Heart left ventricle (tissue), 13 donors: ENCODE data around the gene HELZ.

ENCODE experiments used
- POLR2A ChIP-seq, 2 donors: fragments of 450-650 bp; IDR thresholded peaks; one replicate each; pipeline ENCODE4 v1.6.1; 2017; ENCODE audit warnings: antibody characterized with exemption in 2 of 2, mild to moderate bottlenecking in 2 of 2, moderate library complexity in 2 of 2
- TF ChIP-seq, protein P1 (sequence below), 12 donors: fragments of 200-600 bp; sonication (generic) in 4 of 12; IDR thresholded peaks; one replicate each; pipeline versions ENCODE4 v1.5.0 to v1.8.0; 2018 to 2022; ENCODE audit warnings: antibody characterized with exemption in 12 of 12, mild to moderate bottlenecking in 5 of 12
- donor health status: ischemic (EF 13 %, LVEDD 7.1; RV severe dilation, severe dysfunction).
- donor health status: DM: no; HTN: yes; CAD: no.
- donor health status: DM: no; HTN: no; CAD: no.
- donor health status: ischemic (EF 25% LVEDD 6.9; RV normal size, moderate dysfunction).
- donor health status: ischemic (EF 25% LVEDD 5.7; RV mildly dilated, moderate dysfunction).
- donor health status: ischemic (EF 35%, LVEDD 5.7; RV mildly dilated, moderate dysfunction).
- donor health status: nonischemic (EF 11% LVEDD 7.7; RV severe dilation, severe dysfunction).
- donor health status: DM: yes; HTN: yes; CAD: no.
- donor health status: PGD.
- donor health status: ischemic (EF 29% LVEDD 5.4; RV normal size, mild dysfunction).
- donor health status: nonischemic (EF 23%, LVEDD 6.1; RV moderate dilation, normal function).

- TF ChIP-seq, protein P1, sequence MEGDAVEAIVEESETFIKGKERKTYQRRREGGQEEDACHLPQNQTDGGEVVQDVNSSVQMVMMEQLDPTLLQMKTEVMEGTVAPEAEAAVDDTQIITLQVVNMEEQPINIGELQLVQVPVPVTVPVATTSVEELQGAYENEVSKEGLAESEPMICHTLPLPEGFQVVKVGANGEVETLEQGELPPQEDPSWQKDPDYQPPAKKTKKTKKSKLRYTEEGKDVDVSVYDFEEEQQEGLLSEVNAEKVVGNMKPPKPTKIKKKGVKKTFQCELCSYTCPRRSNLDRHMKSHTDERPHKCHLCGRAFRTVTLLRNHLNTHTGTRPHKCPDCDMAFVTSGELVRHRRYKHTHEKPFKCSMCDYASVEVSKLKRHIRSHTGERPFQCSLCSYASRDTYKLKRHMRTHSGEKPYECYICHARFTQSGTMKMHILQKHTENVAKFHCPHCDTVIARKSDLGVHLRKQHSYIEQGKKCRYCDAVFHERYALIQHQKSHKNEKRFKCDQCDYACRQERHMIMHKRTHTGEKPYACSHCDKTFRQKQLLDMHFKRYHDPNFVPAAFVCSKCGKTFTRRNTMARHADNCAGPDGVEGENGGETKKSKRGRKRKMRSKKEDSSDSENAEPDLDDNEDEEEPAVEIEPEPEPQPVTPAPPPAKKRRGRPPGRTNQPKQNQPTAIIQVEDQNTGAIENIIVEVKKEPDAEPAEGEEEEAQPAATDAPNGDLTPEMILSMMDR (IDR thresholded peaks at IDR 0.05): no peak
- TF ChIP-seq POLR2A (IDR thresholded peaks at IDR 0.05): no peak
These were observed 32.8 kb downstream of the HELZ start for GRCh38 chr17:67212231-67212630.
